ENCODE results near the gene NAGK. TPM values are rescaled to one million over a fixed set of nuclear protein-coding genes. Genes with fewer than 3 reads are reported as not detected.
A peak's percentile ranks its signal among the peaks of the same experiment; 100 is the strongest.

Gene NAGK
- total and polyA plus RNA-seq, 9 of the 15 experiments (the other 6 are each of a cell fraction or from before 2014, with no cell fraction given): 4.9 to 14.9 (median 10.6) TPM

GRCh38 chr2:71102981-71103681 lies 34.7 kb downstream of the NAGK start:
- H3K27ac ChIP-seq (ENCODE audit: extremely low read depth, low read depth, low read length): no peak overlapping the region
- no peaks in the 10 kb centered on the region for H3K4me1 ChIP-seq (replicated peaks in 1 of 2; ENCODE audit: control insufficient read depth in 2 of 2, insufficient read depth in 2 of 2, low read length in 2 of 2)
- intact Hi-C loops (cut with micrococcal nuclease) (no loop called here), in situ Hi-C loops (cut with MboI) (no loop called here)
- peaks cover under 1% of the 10 kb centered on the region; the same call in 1 of the 3 replicates for H3K36me3 ChIP-seq (ENCODE audit: control insufficient read depth, insufficient read depth, low read length)
- no peaks in the 10 kb centered on the region for H4K20me1 ChIP-seq (replicated peaks; ENCODE audit: control insufficient read depth, insufficient read depth, low read length)
- H3K9ac ChIP-seq (ENCODE audit: insufficient read depth in 1 of 2, low read depth in 2 of 2, low read length in 2 of 2): no peak overlapping the region
- no peaks in the 10 kb centered on the region for H3K27me3 ChIP-seq (ENCODE audit: control insufficient read depth in 2 of 2, insufficient read depth in 2 of 2, low read length in 2 of 2)
- ChIA-PET CTCF (ENCODE audit: low intra/inter-chr PET ratio) (no interaction called here), POLR2A (interaction anchor here (0.8 to 1.8 kb wide), 4 partner anchors 14 to 1848 kb away, joined by 3 to 4 read pairs (median 4); no protein-coding TSS in a partner anchor)
- no peak overlapping the region for H3K4me2 ChIP-seq (ENCODE audit: insufficient read depth, low read length)
- no peaks in the 10 kb centered on the region for H3K9me3 ChIP-seq (replicated peaks; ENCODE audit: control insufficient read depth, insufficient read depth, low read depth, low read length)
- BruUV-seq (replicated peaks): no TSS peak
- H2AFZ ChIP-seq (ENCODE audit: low read depth, low read length): 0 out of 2 replicates have a peak overlapping the region, but pooled peaks have one; percentile 28
- H3K4me3 ChIP-seq: no peak overlapping the region
- WGBS (ENCODE audit: insufficient coverage, low coverage, missing lambda C conversion rate): 25% methylated on average over 6 of the region's 6 CpGs
- FAIRE-seq: no peak
- no peak for ATAC-seq
- DNase-seq (ENCODE audit: extremely low read depth in 1 of 4, low spot score in 3 of 4): no peak
- TF ChIP-seq TFE3 (CRISPR knock-in tag; IDR thresholded peaks at IDR 0.05) (peak; percentile 18; the same call in 1 of the 2 replicates), HMG20A (CRISPR knock-in tag; conservative IDR thresholded peaks at IDR 0.05) (no peak), RAD51 (IDR thresholded peaks at IDR 0.05; ENCODE audit: borderline replicate concordance, low read depth) (peak; percentile 39; the same call in 1 of the 2 replicates), ZKSCAN3 (CRISPR knock-in tag; IDR thresholded peaks at IDR 0.05) (no peak)
- H3K79me2 ChIP-seq (ENCODE audit: control insufficient read depth, insufficient read depth, low read length): no peaks in the 10 kb centered on the region
- H3K9me1 ChIP-seq (ENCODE audit: control insufficient read depth, insufficient read depth, low read length): no peaks in the 10 kb centered on the region

Measured in K562 (cell line).